HG02884 (cell line): ENCODE measurements around the gene EVI5.

Experiments
- ATAC-seq: cut with Tn5 transposase; IDR thresholded peaks from one replicate; pipeline ENCODE4 v1.9.1; 2021; ENCODE audit warnings: mild to moderate bottlenecking, moderate library complexity; ENCODE audit not compliant: unreplicated experiment

EVI5 gene

DNA sequence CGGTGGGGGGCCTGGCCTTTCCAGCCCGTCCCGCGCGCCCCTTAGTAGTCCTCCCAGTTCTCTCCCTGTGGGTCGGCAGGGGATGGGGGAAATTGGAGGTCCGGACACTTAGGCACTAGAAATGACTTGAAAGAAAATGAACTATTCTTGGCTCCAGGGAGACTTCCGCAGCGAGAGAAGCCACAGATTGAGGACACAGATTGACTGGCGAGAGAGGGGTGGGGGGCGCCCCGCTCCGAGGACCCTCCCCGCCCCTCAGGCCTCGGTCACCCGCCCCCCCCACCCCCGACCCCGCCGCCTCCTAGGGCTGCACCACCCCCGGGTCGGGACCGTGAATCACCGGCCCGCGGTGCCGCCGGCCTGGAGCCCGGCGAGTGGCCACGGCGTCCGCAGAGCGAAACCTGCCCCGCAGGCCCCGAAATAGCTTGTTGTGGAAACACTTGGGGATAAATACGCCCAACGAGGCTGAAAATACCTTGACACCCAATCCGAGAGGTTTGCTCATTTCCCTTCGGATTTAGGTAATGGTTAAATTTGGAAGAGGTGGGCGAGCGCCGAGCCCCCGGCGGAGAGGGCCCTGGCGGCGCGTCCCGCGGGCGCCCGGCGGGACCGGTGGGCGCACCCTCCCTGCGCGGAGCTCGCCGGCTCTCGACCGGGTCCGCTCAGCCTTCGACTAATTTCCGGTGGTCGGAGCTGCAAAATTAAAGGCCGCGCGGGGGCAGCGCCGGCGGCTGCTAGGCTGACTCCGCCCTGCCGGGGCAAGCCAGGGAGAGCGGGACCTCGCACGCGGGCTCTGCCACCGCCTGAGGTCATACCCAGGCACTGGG is 298.4 kb downstream of the EVI5 start, which contains the start of gene GFI1:
Gene GFI1, minus strand, starts transcription at position 675 of the 827 bp plus-strand sequence. CDS start 3,438 bp downstream, outside the sequence.
- ATAC-seq: peak; percentile 4

DNA sequence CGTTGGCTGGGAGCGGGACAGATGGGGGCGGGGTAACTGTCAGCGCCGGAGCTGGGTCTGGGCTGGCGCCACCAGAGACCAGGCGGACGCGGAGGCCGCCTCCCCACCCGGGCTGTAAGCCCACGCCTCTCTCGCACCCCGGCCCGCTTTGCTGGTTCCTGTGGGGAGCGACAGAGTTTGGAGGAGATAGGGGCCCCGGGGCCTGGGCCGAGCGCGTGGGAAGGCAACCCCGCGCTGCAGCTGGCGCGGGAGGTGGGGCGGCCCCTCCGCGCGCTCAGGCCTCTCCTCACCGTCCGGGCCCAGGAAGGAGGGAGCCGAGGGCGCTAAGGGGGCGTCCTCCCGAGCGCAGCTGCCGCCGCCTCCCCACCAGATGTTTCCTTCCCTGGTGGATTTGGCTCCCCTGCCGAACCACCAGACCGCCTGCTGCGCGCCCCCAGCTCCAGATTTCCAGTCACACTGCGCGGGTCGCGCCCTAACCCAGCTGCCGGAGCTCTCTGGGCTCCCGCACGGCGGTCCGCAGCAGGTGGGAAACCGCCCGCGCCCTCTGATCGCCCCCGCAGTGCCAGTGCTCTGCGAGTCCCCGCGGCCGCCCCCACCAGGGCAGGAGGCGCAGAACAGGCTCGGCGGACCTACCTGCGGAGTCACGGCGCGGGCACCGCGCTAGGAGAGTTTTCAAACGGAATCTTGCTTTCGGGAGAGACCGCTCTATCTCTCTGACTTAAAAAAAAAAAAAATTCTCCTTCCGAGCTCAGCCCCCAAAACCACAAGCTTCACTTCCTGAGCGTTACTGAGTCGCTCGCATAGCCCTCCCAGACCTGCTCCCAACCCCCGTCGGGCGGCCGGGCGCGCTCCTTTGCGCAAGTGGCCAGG is 299.3 kb downstream of the EVI5 start:
- peak; percentile 49 for ATAC-seq

- ATAC-seq: peak; percentile 20
Observed at GRCh38 chr1:92484472-92485380, 300.2 kb downstream of the EVI5 start.

GRCh38 chr1:92483610-92484471 is 301.1 kb downstream of the EVI5 start:
- no peak for ATAC-seq

DNA sequence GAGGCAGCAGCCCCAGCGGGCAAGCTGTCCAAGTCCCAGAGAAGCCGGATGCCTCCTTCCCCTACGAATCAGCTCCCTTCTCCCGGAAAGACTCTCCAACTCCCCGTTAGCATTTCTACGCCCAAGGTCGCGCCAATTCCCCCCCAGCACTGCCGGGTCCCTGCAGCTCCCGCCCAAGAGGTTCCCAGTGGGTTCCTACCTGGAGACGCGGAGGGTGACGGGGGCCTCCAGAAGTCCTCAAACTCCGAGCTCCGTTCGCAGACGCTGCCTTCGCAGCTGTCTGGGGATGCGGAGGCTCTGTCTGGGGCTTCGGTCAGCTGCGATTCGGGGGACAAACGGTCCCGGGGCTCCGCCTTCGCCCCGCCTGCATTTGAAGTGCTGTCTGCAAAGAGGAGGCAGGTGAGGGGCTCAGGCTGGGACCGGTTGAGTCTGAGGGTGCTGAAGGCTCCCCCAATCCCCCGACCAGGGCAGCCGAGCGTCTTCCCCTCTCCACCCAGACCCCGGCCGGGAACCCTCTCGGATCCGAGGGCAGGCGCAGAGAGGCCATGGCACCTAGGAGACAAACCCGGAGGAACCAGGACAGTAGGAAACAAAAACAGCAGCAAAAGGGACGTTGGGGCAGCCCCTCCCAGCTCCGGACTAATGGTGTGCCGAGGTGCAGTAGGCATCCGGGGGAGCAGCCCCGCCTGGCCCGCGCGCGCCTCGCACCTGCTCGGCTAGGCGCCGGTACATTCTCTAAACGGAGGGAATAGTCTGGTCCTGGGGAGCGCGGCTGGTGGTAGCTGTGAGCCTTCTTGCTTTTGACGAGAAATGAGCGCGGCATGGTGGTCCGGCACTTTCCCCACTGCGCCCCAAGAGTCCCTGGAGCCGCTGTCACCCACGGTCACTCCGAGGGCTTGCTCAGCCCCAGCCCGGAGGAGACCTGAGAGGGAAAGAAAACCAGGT is 302.0 kb downstream of the EVI5 start:
- no peak for ATAC-seq

DNA sequence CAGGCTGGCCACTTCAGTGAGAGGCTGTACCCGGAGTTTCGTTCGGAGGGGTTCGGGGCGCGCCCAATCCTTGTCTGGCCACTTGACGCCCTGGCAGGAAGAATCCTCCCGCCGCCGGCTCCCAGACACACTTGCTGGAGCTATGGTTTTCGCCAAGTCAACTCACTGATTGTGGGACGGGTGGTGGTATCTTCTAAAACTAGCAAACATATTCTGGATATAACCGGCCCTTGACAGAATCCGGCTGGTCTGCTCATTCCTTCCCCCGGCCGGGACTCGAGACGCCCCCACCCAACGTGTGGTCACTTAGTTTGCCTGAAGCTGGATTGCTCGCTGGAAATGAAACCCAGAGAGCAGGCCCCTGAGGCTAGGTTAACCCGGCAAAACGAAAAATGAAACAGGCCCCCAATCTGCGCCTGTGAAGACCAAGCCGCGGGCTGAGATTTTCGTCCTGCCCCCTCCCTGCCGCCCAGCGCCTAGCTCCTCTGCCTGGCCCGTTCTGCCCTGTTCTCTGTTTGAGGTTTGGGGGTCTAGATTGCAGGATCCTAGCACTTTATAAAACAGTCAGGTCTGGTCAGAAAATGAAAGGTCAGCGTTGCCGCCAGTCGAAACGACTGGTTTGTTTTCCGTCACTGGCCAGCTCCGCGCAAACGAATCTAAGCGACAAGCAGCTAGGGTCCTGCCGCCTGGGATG is 302.8 kb downstream of the EVI5 start:
- no peak for ATAC-seq

DNA sequence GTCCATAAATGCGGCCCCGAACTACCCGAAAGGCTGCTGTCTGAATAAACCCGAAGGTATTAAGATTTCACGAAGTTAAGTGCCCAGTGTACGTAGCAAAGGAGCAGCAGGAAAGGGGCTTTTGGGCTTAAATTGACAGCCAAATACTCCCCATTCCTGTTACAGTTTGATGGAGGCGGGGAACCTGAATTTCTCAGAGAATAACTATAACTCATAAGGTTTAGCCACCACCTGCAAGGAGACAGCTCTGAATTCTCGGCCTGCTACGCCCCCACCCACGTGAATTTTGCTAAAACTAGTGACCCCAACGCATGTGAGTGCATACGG is 303.3 kb downstream of the EVI5 start:
- ATAC-seq: no peak

GRCh38 chr1:92480813-92481598 is 303.9 kb downstream of the EVI5 start:
- ATAC-seq: no peak

DNA sequence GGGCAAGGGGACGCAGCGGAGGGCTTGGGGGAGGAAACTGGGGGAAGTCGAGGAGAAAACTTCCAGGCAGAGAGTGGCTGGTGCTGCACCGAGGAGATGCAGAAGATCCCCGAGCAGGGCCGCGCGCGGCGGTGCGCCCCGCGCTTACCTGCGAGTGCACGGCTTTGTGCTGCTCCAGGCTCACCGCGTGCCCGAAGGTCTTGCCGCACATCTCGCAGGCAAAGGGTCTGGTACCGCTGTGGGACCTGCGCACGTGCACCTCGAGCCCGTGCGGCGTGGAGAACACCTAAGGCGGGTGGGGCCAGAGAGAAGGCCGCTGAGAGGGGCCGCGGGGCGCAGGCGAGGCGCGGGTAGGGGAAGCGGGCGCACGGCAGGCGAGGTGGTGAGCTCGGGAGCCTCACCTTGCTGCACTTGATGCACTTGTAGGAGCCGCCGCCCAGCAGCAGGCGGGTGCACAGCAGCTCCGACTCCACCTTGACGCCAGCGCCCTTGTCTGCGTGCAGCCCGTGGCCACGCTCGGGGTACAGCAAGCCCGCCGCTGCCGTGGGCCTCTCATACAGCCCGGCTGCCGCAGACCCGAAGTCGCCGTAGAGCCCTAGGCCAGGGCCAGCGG is 304.6 kb downstream of the EVI5 start:
- ATAC-seq: no peak

- no peak for ATAC-seq
Observed at GRCh38 chr1:92479587-92479986, 305.3 kb downstream of the EVI5 start.

- ATAC-seq: no peak
Observed at GRCh38 chr1:92478393-92478792, 306.5 kb downstream of the EVI5 start.

GRCh38 chr1:92476071-92476631 is 308.8 kb downstream of the EVI5 start:
- ATAC-seq: no peak

DNA sequence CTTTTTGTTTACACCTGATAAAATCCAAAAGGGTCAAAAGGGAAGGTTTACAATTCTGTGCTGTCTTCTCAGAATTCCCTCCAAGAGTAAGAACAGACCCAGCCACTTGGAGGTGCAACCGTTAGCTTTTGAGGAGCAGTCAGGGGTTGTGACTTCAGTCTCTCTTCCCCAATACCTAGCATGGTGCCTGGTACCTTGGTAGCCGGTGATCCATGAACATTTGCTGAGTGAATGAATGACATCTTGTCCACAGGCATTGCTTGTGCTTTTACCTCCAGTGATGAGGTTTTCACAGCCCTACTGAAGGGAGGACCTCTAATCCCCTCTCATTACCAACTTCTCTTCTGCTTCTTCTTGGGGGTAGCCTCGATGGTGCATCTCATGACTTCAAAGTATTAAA is 309.9 kb downstream of the EVI5 start:
- no peak for ATAC-seq

- ATAC-seq: peak; percentile 80
Observed at GRCh38 chr1:92473781-92474495, 311.0 kb downstream of the EVI5 start.

- no peak for ATAC-seq
Observed at GRCh38 chr1:92470216-92470615, 314.7 kb downstream of the EVI5 start.

GRCh38 chr1:92466683-92467352 is 318.1 kb downstream of the EVI5 start:
- no peak for ATAC-seq
